SH-SY5Y (cell line): Measurements from ENCODE around the gene VPS26B.

ENCODE experiments used
- GATA2 ChIP-seq: IDR thresholded peaks from 2 replicates; pipeline ENCODE4 v1.6.1; 2011; ENCODE audit warnings: mild to moderate bottlenecking, low read depth, low read length
- GATA3 ChIP-seq: IDR thresholded peaks from 2 replicates; pipeline ENCODE4 v1.6.1; 2011; ENCODE audit warnings: low read depth, mild to moderate bottlenecking, low read length, moderate library complexity

- TF ChIP-seq GATA2 (no peak), GATA3 (no peak)
These were observed 53.9 kb downstream of the VPS26B start for GRCh38 chr11:134278356-134278755.
